ENCODE data around the gene LIPI. TPM values are rescaled to one million over a fixed set of nuclear protein-coding genes. Genes with fewer than 3 reads are reported as not detected.
"Not testable (repeated sequence)": the region's sequence is repeated elsewhere in the genome, so short reads cannot be mapped to it uniquely, and the experiment has no call there.

The LIPI gene
- total RNA-seq, 4 donors from 2014 or later = 2.1 TPM; not detected in 3

GRCh38 chr21:14092834-14093560 lies 117.8 kb downstream of the LIPI start:
- no peak overlapping the region for H3K27ac ChIP-seq
- no peak for DNase-seq (ENCODE audit: low spot score in 2 of 2)
- no peaks in the 10 kb centered on the region for H3K4me1 ChIP-seq
- H3K36me3 ChIP-seq = peaks cover 0 to 14% (median 0%) of the 10 kb centered on the region in 3 donors
- H3K4me3 ChIP-seq = no peak overlapping the region
- WGBS, 2 donors = 94 to 95% methylated on average over 12 to 19 of the region's 22 CpGs
- peaks cover 0 to 8% (median 0%) of the 10 kb centered on the region in 4 donors for H3K9me3 ChIP-seq
- no peaks in the 10 kb centered on the region for H3K27me3 ChIP-seq
- TF ChIP-seq EP300 (IDR thresholded peaks at IDR 0.05) (no peak), POLR2A (IDR thresholded peaks at IDR 0.05) (no peak), CTCF (IDR thresholded peaks at IDR 0.05) (no peak)

GRCh38 chr21:14090184-14090583 lies 120.6 kb downstream of the LIPI start:
- H3K4me1 ChIP-seq; H3K27ac ChIP-seq; H3K27me3 ChIP-seq; DNase-seq (ENCODE audit: low spot score in 2 of 2); H3K4me3 ChIP-seq: not testable (repeated sequence)
- peaks cover 0 to 11% (median 0%) of the 10 kb centered on the region in 4 donors for H3K9me3 ChIP-seq
- H3K36me3 ChIP-seq = peaks cover 0 to 19% (median 0%) of the 10 kb centered on the region in 3 donors

- Histone ChIP-seq H3K4me1 (no peaks in the 10 kb centered on the region), H3K9me3 (peaks cover 0 to 28% (median 0%) of the 10 kb centered on the region in 4 donors), H3K27me3 (no peaks in the 10 kb centered on the region), H3K27ac (no peak overlapping the region), H3K4me3 (no peak overlapping the region), H3K36me3 (peaks cover 0 to 36% (median 0%) of the 10 kb centered on the region in 3 donors)
- no peak for DNase-seq (ENCODE audit: low spot score in 2 of 2)
- 89 to 97% methylated on average over 6 of the region's 6 CpGs for WGBS, 2 donors
- TF ChIP-seq EP300 (IDR thresholded peaks at IDR 0.05) (no peak), POLR2A (IDR thresholded peaks at IDR 0.05) (no peak), CTCF (IDR thresholded peaks at IDR 0.05) (no peak)
Measured at GRCh38 chr21:14088391-14088790, 122.4 kb downstream of the LIPI start.

GRCh38 chr21:14086553-14086952 lies 124.2 kb downstream of the LIPI start:
- Histone ChIP-seq H3K4me1 (no peaks in the 10 kb centered on the region), H3K4me3 (no peak overlapping the region), H3K27ac (no peak overlapping the region), H3K9me3 (peaks cover 0 to 34% (median 0%) of the 10 kb centered on the region in 4 donors), H3K36me3 (peaks cover 0 to 38% (median 0%) of the 10 kb centered on the region in 3 donors), H3K27me3 (no peaks in the 10 kb centered on the region)
- TF ChIP-seq EP300 (IDR thresholded peaks at IDR 0.05) = no peak
- TF ChIP-seq POLR2A (IDR thresholded peaks at IDR 0.05) = no peak
- no peak for TF ChIP-seq CTCF (IDR thresholded peaks at IDR 0.05)
- no peak for DNase-seq (ENCODE audit: low spot score in 2 of 2)

GRCh38 chr21:14084701-14085100 lies 126.1 kb downstream of the LIPI start:
- Histone ChIP-seq H3K27me3 (no peaks in the 10 kb centered on the region), H3K36me3 (peaks cover 0 to 37% (median 0%) of the 10 kb centered on the region in 3 donors), H3K4me1 (no peaks in the 10 kb centered on the region), H3K27ac (no peak overlapping the region), H3K9me3 (peaks cover 0 to 41% (median 0%) of the 10 kb centered on the region in 4 donors), H3K4me3 (no peak overlapping the region)
- no peak for TF ChIP-seq EP300 (IDR thresholded peaks at IDR 0.05)
- TF ChIP-seq POLR2A (IDR thresholded peaks at IDR 0.05) = no peak
- no peak for TF ChIP-seq CTCF (IDR thresholded peaks at IDR 0.05)
- WGBS, 2 donors = 95 to 97% methylated on average over 25 of the region's 25 CpGs
- no peak for DNase-seq (ENCODE audit: low spot score in 2 of 2)
